ENCODE data around the gene CNBD2.

Gene CNBD2

GRCh38 chr20:35994994-35995453 lies 26.6 kb downstream of the CNBD2 start (continued):
- TF ChIP-seq ZNF518A (tag by site-specific recombination; conservative IDR thresholded peaks at IDR 0.05; ENCODE audit: low read depth) (0 out of 2 replicates have a peak, but pooled peaks have one; percentile 14), ZNF416 (tag by site-specific recombination; IDR thresholded peaks at IDR 0.05) (no peak), ZSCAN5A (tag by site-specific recombination; IDR thresholded peaks at IDR 0.05) (no peak), SCRT2 (tag by site-specific recombination; IDR thresholded peaks at IDR 0.05) (no peak), ZNF24 (tag by site-specific recombination; IDR thresholded peaks at IDR 0.05) (no peak), ZNF184 (tag by site-specific recombination; IDR thresholded peaks at IDR 0.05) (no peak), ZNF549 (tag by site-specific recombination; IDR thresholded peaks at IDR 0.05) (no peak), ZSCAN18 (tag by site-specific recombination; IDR thresholded peaks at IDR 0.05) (no peak), ZNF514 (tag by site-specific recombination; IDR thresholded peaks at IDR 0.05) (no peak), IKZF3 (tag by site-specific recombination; IDR thresholded peaks at IDR 0.05) (no peak), ZBTB26 (tag by site-specific recombination; optimal IDR thresholded peaks at IDR 0.05) (no peak), ZBTB10 (tag by site-specific recombination; IDR thresholded peaks at IDR 0.05) (no peak), PRDM10 (tag by site-specific recombination; IDR thresholded peaks at IDR 0.05) (0 out of 2 replicates have a peak, but pooled peaks have one; percentile 2), PRDM4 (tag by site-specific recombination; IDR thresholded peaks at IDR 0.05) (no peak), SP7 (tag by site-specific recombination; IDR thresholded peaks at IDR 0.05) (peak; percentile 25; the same call in 1 of the 2 replicates), ZNF350 (tag by site-specific recombination; IDR thresholded peaks at IDR 0.05) (no peak), ZNF354C (tag by site-specific recombination; IDR thresholded peaks at IDR 0.05; ENCODE audit: borderline replicate concordance, low read depth) (no peak), ZNF140 (tag by site-specific recombination; IDR thresholded peaks at IDR 0.05) (no peak), ZNF621 (tag by site-specific recombination; IDR thresholded peaks at IDR 0.05) (no peak), ZNF175 (tag by site-specific recombination; IDR thresholded peaks at IDR 0.05) (no peak), TRIM28 (IDR thresholded peaks at IDR 0.05; ENCODE audit: borderline replicate concordance, low read length) (no peak)
